Heart left ventricle (tissue), 13 donors: ENCODE data around the gene TRIM52.

Experiments used
- CTCF ChIP-seq, 12 donors: fragments of 200-600 bp; sonication (generic) in 4 of 12; IDR thresholded peaks; one replicate each; pipeline versions ENCODE4 v1.5.0 to v1.8.0; 2018 to 2022; ENCODE audit warnings: antibody characterized with exemption in 12 of 12, mild to moderate bottlenecking in 5 of 12
- POLR2A ChIP-seq, 2 donors: fragments of 450-650 bp; IDR thresholded peaks; one replicate each; pipeline ENCODE4 v1.6.1; 2017; ENCODE audit warnings: antibody characterized with exemption in 2 of 2, mild to moderate bottlenecking in 2 of 2, moderate library complexity in 2 of 2
- donor health status: ischemic (EF 13 %, LVEDD 7.1; RV severe dilation, severe dysfunction).
- donor health status: DM: no; HTN: yes; CAD: no.
- donor health status: DM: no; HTN: no; CAD: no.
- donor health status: ischemic (EF 25% LVEDD 6.9; RV normal size, moderate dysfunction).
- donor health status: ischemic (EF 25% LVEDD 5.7; RV mildly dilated, moderate dysfunction).
- donor health status: ischemic (EF 35%, LVEDD 5.7; RV mildly dilated, moderate dysfunction).
- donor health status: nonischemic (EF 11% LVEDD 7.7; RV severe dilation, severe dysfunction).
- donor health status: DM: yes; HTN: yes; CAD: no.
- donor health status: PGD.
- donor health status: ischemic (EF 29% LVEDD 5.4; RV normal size, mild dysfunction).
- donor health status: nonischemic (EF 23%, LVEDD 6.1; RV moderate dilation, normal function).

- TF ChIP-seq POLR2A (IDR thresholded peaks at IDR 0.05) (no peak), CTCF (IDR thresholded peaks at IDR 0.05) (no peak)
Observed at GRCh38 chr5:181265092-181265671, 4.2 kb upstream of the TRIM52 start.
